Ovary (tissue), 3 donors: ENCODE results near the gene PRDM7.

Experiments
- CTCF ChIP-seq, 3 donors: fragments of 450-650 bp in 2 of 3; fragments of 200-600 bp in 1 of 3; IDR thresholded peaks; one replicate each; pipeline versions ENCODE4 v1.5.1 to v1.8.0; 2016 to 2022; ENCODE audit warnings: antibody characterized with exemption in 3 of 3, mild to moderate bottlenecking in 1 of 3
- EP300 ChIP-seq: sonication (generic); formaldehyde crosslinking; IDR thresholded peaks from one replicate; pipeline ENCODE4 v1.6.1; 2017; ENCODE audit warnings: antibody characterized with exemption
- donor health status: DM: no; HTN: no; CAD: no.

GRCh38 chr16:90011908-90012501 is 65.1 kb downstream of the PRDM7 start:
- TF ChIP-seq CTCF (IDR thresholded peaks at IDR 0.05) (no peak), EP300 (no peak)
